Measurements from ENCODE around the gene XRCC1.
"Not testable (repeated sequence)": the region's sequence is repeated elsewhere in the genome, so short reads cannot be mapped to it uniquely, and the experiment has no call there.

Gene XRCC1

GRCh38 chr19:43522929-43523328, 52.4 kb downstream of the XRCC1 start:
- DNase-seq (ENCODE audit: low read depth in 2 of 2), result no peak

- DNase-seq (ENCODE audit: low read depth in 2 of 2), result peak; percentile 81 to 82
Observed at GRCh38 chr19:43519436-43520088, 55.8 kb downstream of the XRCC1 start.

- no peak for DNase-seq (ENCODE audit: low read depth in 2 of 2)
Observed at GRCh38 chr19:43518051-43518450, 57.3 kb downstream of the XRCC1 start.

GRCh38 chr19:43512399-43512798, 62.9 kb downstream of the XRCC1 start:
- not testable (repeated sequence) for DNase-seq (ENCODE audit: low read depth in 2 of 2)

- DNase-seq (ENCODE audit: low read depth in 2 of 2), result no peak
Observed at GRCh38 chr19:43511324-43511723, 64.0 kb downstream of the XRCC1 start.

- no peak for DNase-seq (ENCODE audit: low read depth in 2 of 2)
Observed at GRCh38 chr19:43510713-43511112, 64.6 kb downstream of the XRCC1 start.

- DNase-seq (ENCODE audit: low read depth in 2 of 2), result no peak
Observed at GRCh38 chr19:43507880-43508279, 67.4 kb downstream of the XRCC1 start.

GRCh38 chr19:43506629-43507028, 68.7 kb downstream of the XRCC1 start:
- DNase-seq (ENCODE audit: low read depth in 2 of 2), result no peak

GRCh38 chr19:43505941-43506340, 69.4 kb downstream of the XRCC1 start:
- DNase-seq (ENCODE audit: low read depth in 2 of 2), result no peak

- no peak for DNase-seq (ENCODE audit: low read depth in 2 of 2)
Observed at GRCh38 chr19:43505186-43505456, 70.2 kb downstream of the XRCC1 start.

- DNase-seq (ENCODE audit: low read depth in 2 of 2), result no peak
Observed at GRCh38 chr19:43504426-43505185, 70.7 kb downstream of the XRCC1 start, which contains the start of gene PHLDB3. Gene PHLDB3 (minus strand): TSS chr19:43504746. CDS start chr19:43504118, 628 bp downstream.

GRCh38 chr19:43503501-43504425, 71.6 kb downstream of the XRCC1 start:
- DNase-seq (ENCODE audit: low read depth in 2 of 2), result peak; percentile 69 to 76

GRCh38 chr19:43502419-43502976, 72.8 kb downstream of the XRCC1 start:
- DNase-seq (ENCODE audit: low read depth in 2 of 2), result no peak

- DNase-seq (ENCODE audit: low read depth in 2 of 2), result no peak
Observed at GRCh38 chr19:43501661-43502418, 73.5 kb downstream of the XRCC1 start.

- no peak for DNase-seq (ENCODE audit: low read depth in 2 of 2)
Observed at GRCh38 chr19:43499042-43499441, 76.3 kb downstream of the XRCC1 start.

GRCh38 chr19:43498233-43498842, 77.0 kb downstream of the XRCC1 start:
- DNase-seq (ENCODE audit: low read depth in 2 of 2), result no peak

GRCh38 chr19:43496960-43497359, 78.4 kb downstream of the XRCC1 start:
- no peak for DNase-seq (ENCODE audit: low read depth in 2 of 2)

GRCh38 chr19:43495082-43495481, 80.2 kb downstream of the XRCC1 start:
- DNase-seq (ENCODE audit: low read depth in 2 of 2), result no peak
